OCI-LY3 (cell line): ENCODE measurements around the gene ADGRV1.

Source experiments
- CTCF ChIP-seq: fragments of 200-600, 300-600 bp; sonication (generic); IDR thresholded peaks from 2 replicates; pipeline ENCODE4 v1.5.1; 2014; ENCODE audit warnings: antibody characterized with exemption, low read length, low read depth
- EZH2phosphoT487 ChIP-seq: fragments of 200-600 bp; shearing (Covaris generic); IDR thresholded peaks from 2 replicates; pipeline ENCODE4 v1.6.1; 2018; ENCODE audit warnings: antibody characterized with exemption, mixed run types, low read depth

GRCh38 chr5:90888511-90889324 is 330.1 kb downstream of the ADGRV1 start:
- no peak for TF ChIP-seq CTCF
- no peak for TF ChIP-seq EZH2phosphoT487
